B cell (primary cell): ENCODE data around the gene CENPP. TPM values are rescaled to one million over a fixed set of nuclear protein-coding genes. Genes with fewer than 3 reads are reported as not detected.

Source experiments
- ATAC-seq: fragments of 200-7000 bp; cut with Tn5 transposase; one replicate; pipeline ENCODE4 v1.10.0; 2021; ENCODE audit warnings: low read depth, mild to moderate bottlenecking, moderate number of reproducible peaks, moderate library complexity
- CTCF ChIA-PET: fragments of 350-600 bp; sonication (Branson Sonifier 250); formaldehyde crosslinking; loops from one replicate; lab custom pipeline; 2021; ENCODE audit warnings: antibody characterized with exemption, inconsistent platforms; lab: Charles Lee
- POLR2A ChIA-PET: fragments of 350-600 bp; sonication (Branson Sonifier 250); formaldehyde crosslinking; loops from one replicate; lab custom pipeline; 2021; ENCODE audit warnings: antibody characterized with exemption; lab: Charles Lee
- DNase-seq: peaks from one replicate; pipeline ENCODE4 v3.0.0; 2013
- H2AFZ ChIP-seq: 2 replicates; pipeline ENCODE4 v1.6.1; 2012; ENCODE audit warnings: mild to moderate bottlenecking, low read depth, low read length; ENCODE audit not compliant: insufficient read depth, poor library complexity, severe bottlenecking
- H3K27ac ChIP-seq, 2 donors: 1 replicate in 1 of 2; 2 replicates in 1 of 2; pipeline ENCODE4 v1.5.1; 2012 to 2013; ENCODE audit warnings: low read length in 2 of 2, mild to moderate bottlenecking in 2 of 2, moderate library complexity in 1 of 2
- H3K27me3 ChIP-seq, 4 experiments: fragments of 200-600 bp in 1 of 4; sonication (generic) in 1 of 4; replicated peaks in 1 of 4; 1 replicate in 2 of 4; 2 replicates in 2 of 4; pipeline versions ENCODE4 v1.6.1 to v1.7.0; 2013 to 2016; ENCODE audit warnings: low read length in 3 of 4, mild to moderate bottlenecking in 2 of 4, mixed read lengths in 1 of 4, moderate library complexity in 1 of 4; ENCODE audit not compliant: insufficient read depth in 4 of 4, control insufficient read depth in 3 of 4; ENCODE audit errors: control extremely low read depth in 1 of 4
- H3K36me3 ChIP-seq, 2 experiments: replicated peaks in 1 of 2; 1 replicate in 1 of 2; 2 replicates in 1 of 2; pipeline versions ENCODE4 v1.6.1 to v1.7.1; 2013; ENCODE audit warnings: low read length in 1 of 2; ENCODE audit not compliant: insufficient read depth in 2 of 2, control insufficient read depth in 1 of 2; ENCODE audit errors: control extremely low read depth in 1 of 2, extremely low read depth in 1 of 2
- H3K4me1 ChIP-seq, 2 donors: fragments of 200-600 bp in 1 of 2; sonication (generic) in 1 of 2; 1 replicate in 1 of 2; 2 replicates in 1 of 2; pipeline versions ENCODE4 v1.5.1 to v1.6.1; 2013 to 2017; ENCODE audit warnings: low read length in 2 of 2; ENCODE audit not compliant: control insufficient read depth in 2 of 2, insufficient read depth in 2 of 2
- H3K4me2 ChIP-seq: replicated peaks from 2 replicates; pipeline ENCODE3; 2012; ENCODE audit warnings: mild to moderate bottlenecking, low read depth, low read length; ENCODE audit not compliant: poor library complexity, severe bottlenecking
- H3K4me3 ChIP-seq, 5 experiments: fragments of 200-600 bp in 1 of 5; sonication (generic) in 1 of 5; 1 replicate in 3 of 5; 2 replicates in 2 of 5; pipeline versions ENCODE4 v1.5.1 to v1.7.0; 2011 to 2016; ENCODE audit warnings: low read length in 4 of 5, mild to moderate bottlenecking in 4 of 5, low read depth in 2 of 5, control low read depth in 1 of 5, moderate library complexity in 1 of 5; ENCODE audit not compliant: insufficient read depth in 1 of 5; ENCODE audit errors: control extremely low read depth in 1 of 5, extremely low read depth in 1 of 5
- H3K79me2 ChIP-seq: fragments of 200-600 bp; sonication (generic); one replicate; pipeline ENCODE4 v1.6.0; 2016; ENCODE audit warnings: low read length; ENCODE audit not compliant: control insufficient read depth, insufficient read depth
- H3K9ac ChIP-seq: fragments of 200-600 bp; sonication (generic); 2 replicates; pipeline ENCODE4 v1.6.1; 2017; ENCODE audit warnings: mild to moderate bottlenecking, low read length, moderate library complexity
- H3K9me3 ChIP-seq, 3 donors: one replicate each; pipeline versions ENCODE4 v1.6.1 to v1.7.1; 2013; ENCODE audit warnings: low read length in 2 of 3; ENCODE audit not compliant: control insufficient read depth in 2 of 3, insufficient read depth in 1 of 3; ENCODE audit errors: control extremely low read depth in 1 of 3
- H4K20me1 ChIP-seq: 2 replicates; pipeline ENCODE4 v1.6.0; 2012; ENCODE audit warnings: mild to moderate bottlenecking, low read length; ENCODE audit not compliant: insufficient read depth, control insufficient read depth, poor library complexity, severe bottlenecking
- H3K27ac Mint-ChIP-seq: one replicate; pipeline ENCODE4 v1.8.0; 2021; ENCODE audit warnings: mixed read lengths
- H3K27me3 Mint-ChIP-seq: one replicate; pipeline ENCODE4 v1.8.0; 2021; ENCODE audit warnings: mixed read lengths
- H3K4me1 Mint-ChIP-seq: one replicate; pipeline ENCODE4 v1.8.0; 2021; ENCODE audit warnings: mixed read lengths
- H3K4me3 Mint-ChIP-seq: one replicate; pipeline ENCODE4 v1.8.0; 2021; ENCODE audit warnings: mixed read lengths
- H3K9me3 Mint-ChIP-seq: one replicate; pipeline ENCODE4 v1.8.0; 2022; ENCODE audit warnings: mixed read lengths; ENCODE audit not compliant: insufficient read depth
- CTCF ChIP-seq: fragments of 200-600 bp; IDR thresholded peaks from one replicate; pipeline ENCODE4 v1.8.0; 2022; ENCODE audit warnings: antibody characterized with exemption, mild to moderate bottlenecking
- EZH2 ChIP-seq: IDR thresholded peaks from 2 replicates; pipeline ENCODE4 v1.6.1; 2012; ENCODE audit warnings: borderline replicate concordance, low read depth, mild to moderate bottlenecking, moderate library complexity, low read length; ENCODE audit not compliant: insufficient read depth, poor library complexity, severe bottlenecking
- WGBS: methylation state at CpG from one replicate; pipeline ENCODE4 v1.1.5; 2013; ENCODE audit warnings: missing lambda C conversion rate; ENCODE audit not compliant: insufficient coverage; 5-methylcytosine and 5-hydroxymethylcytosine counted together
- intact Hi-C: fragments of 100-400 bp; cut with micrococcal nuclease; formaldehyde crosslinking; loops from one replicate; pipeline ENCODE4 v1.10.0; 2022
- polyA plus RNA-seq: library from polyadenylated mRNA; depleted of rRNA; stranded (reverse); fragments of >200 nt; gene quantifications from 2 replicates; pipeline ENCODE4 v1.2.3, GENCODE V29; 2012
- total RNA-seq, 2 donors: library from RNA; stranded (reverse); fragments of 120-200 nt in 1 of 2; gene quantifications; 1 replicate in 1 of 2; 2 replicates in 1 of 2; pipeline versions ENCODE4 v1.2.3 to v1.2.4, GENCODE V29; 2013 to 2022

The CENPP gene
- total and polyA plus RNA-seq, 2 donors (not counting 1 experiment from before 2014, with no cell fraction given): 1.4 to 6.2 TPM

DNA sequence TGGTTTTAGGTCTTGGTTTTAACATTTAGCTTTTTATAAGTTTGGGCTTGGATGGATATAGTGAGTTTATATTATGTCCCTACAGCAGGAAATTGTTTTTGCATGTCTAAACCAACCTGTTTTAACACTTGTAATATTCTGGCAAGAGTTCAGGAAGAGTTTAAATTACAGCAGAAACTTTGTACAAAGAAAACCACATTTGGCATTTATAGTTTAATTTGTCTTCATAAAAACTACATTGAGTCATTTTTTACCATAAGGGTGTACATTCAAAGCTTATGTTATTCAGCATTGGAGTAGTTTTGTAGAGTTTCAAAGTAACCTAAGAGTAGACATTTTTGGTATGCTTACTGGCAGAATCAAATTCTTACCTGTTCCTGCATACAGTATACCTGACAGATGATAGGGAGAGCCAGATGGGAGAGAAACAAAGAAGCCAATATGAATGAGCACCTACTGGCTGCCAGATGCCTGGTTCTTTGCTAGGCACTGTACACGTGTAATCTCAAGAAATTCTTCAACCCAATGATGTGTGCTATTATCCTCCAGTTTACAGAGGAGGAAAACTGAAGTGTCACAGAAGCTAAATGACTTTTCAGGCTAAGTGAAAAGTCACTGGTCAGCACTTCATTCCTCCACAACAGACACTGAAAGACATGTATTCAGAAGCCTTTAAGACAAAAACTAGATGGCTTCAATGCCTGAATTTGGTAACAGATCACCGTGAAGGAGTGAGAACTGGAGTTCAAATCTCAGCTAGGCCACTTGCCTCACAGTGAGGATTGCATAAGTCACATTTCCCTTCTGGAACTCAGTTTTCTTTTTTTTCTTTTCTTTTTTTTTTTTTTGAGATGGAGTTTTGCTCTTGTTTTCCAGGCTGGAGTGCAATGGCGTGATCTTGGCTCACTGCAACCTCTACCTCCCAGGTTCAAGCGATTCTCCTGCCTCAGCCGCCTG is 235.9 kb downstream of the CENPP start:
- Histone ChIP-seq H3K36me3 (no peaks in the 10 kb centered on the region), H3K9ac (no peak overlapping the region), H2AFZ (no peak overlapping the region), H3K9me3 (peaks cover 0 to 6% (median 4%) of the 10 kb centered on the region in 3 donors), H3K4me3 (no peak overlapping the region), H3K27ac (no peak overlapping the region), H3K4me2 (no peak overlapping the region), H4K20me1 (no peaks in the 10 kb centered on the region), H3K4me1 (no peaks in the 10 kb centered on the region), H3K79me2 (no peaks in the 10 kb centered on the region), H3K27me3 (no peaks in the 10 kb centered on the region)
- WGBS: 100% methylated on average over 2 of the region's 5 CpGs
- ChIA-PET POLR2A (no interaction called here), CTCF (interaction anchor here (0.7 kb wide), 1 partner anchor 37 kb away, joined by 3 read pairs; no protein-coding TSS in a partner anchor)
- H3K4me1 Mint-ChIP-seq: no peaks in the 10 kb centered on the region
- DNase-seq (no peak), ATAC-seq (no peak)
- no peak overlapping the region for H3K27ac Mint-ChIP-seq
- intact Hi-C loops: no loop called here
- TF ChIP-seq CTCF (no peak), EZH2 (no peak)
- H3K9me3 Mint-ChIP-seq: peaks cover 5% of the 10 kb centered on the region
- H3K4me3 Mint-ChIP-seq: no peak overlapping the region
- no peaks in the 10 kb centered on the region for H3K27me3 Mint-ChIP-seq

DNA sequence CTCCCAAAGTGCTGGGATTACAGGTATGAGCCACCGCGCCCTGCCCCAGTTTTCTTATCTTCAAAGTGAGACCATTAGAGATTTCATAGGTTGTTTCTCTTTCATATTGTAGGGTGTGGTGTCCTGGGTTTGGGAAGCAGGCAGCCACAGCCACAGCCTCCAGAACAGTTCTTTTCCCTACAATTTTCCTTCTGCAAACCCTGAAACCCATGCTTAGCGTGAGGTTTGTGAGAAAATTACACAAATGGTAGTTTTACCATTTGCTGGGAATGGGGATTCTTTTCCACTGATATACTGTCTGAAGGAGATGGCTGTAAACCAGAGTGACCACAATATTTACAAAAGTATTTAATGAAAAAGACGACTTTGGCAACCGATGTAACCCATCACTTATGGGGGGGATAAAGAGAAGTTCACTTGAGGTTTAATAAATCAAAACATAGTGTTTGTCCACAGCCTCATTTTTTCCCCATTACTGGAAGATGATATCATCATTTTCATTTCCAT is 236.8 kb downstream of the CENPP start:
- no peak overlapping the region for H3K27ac ChIP-seq
- H3K36me3 ChIP-seq: no peaks in the 10 kb centered on the region
- TF ChIP-seq EZH2 (no peak), CTCF (no peak)
- no peaks in the 10 kb centered on the region for H3K27me3 ChIP-seq
- no peak overlapping the region for H3K4me3 Mint-ChIP-seq
- ChIA-PET POLR2A (no interaction called here), CTCF (no interaction called here)
- H3K9ac ChIP-seq: no peak overlapping the region
- H3K27me3 Mint-ChIP-seq: no peaks in the 10 kb centered on the region
- ATAC-seq (no peak), DNase-seq (no peak)
- WGBS: no CpG with 5 or more reads among the region's 5 CpGs
- no peaks in the 10 kb centered on the region for H3K4me1 Mint-ChIP-seq
- no peaks in the 10 kb centered on the region for H4K20me1 ChIP-seq
- H3K4me3 ChIP-seq: no peak overlapping the region
- no peak overlapping the region for H2AFZ ChIP-seq
- peaks cover 0 to 9% (median 4%) of the 10 kb centered on the region in 3 donors for H3K9me3 ChIP-seq
- no peak overlapping the region for H3K4me2 ChIP-seq
- H3K27ac Mint-ChIP-seq: no peak overlapping the region
- H3K4me1 ChIP-seq: no peaks in the 10 kb centered on the region
- H3K9me3 Mint-ChIP-seq: peaks cover 5% of the 10 kb centered on the region
- H3K79me2 ChIP-seq: no peaks in the 10 kb centered on the region
- intact Hi-C loops: no loop called here
